Fibroblast of villous mesenchyme (primary cell): ENCODE data around the gene SRSF8. TPM values are rescaled to one million over a fixed set of nuclear protein-coding genes. Genes with fewer than 3 reads are reported as not detected.

ENCODE experiments used
- DNase-seq: peaks from one replicate; pipeline ENCODE4 v3.0.0-alpha.2; 2010; ENCODE audit warnings: low read depth
- H3K4me3 ChIP-seq: 2 replicates; pipeline ENCODE4 v1.5.1; 2011; ENCODE audit warnings: low read depth, mild to moderate bottlenecking, low read length
- total RNA-seq: library from RNA; depleted of rRNA; stranded (reverse); fragments of >200 nt; gene quantifications from 2 replicates; pipeline ENCODE4 v1.2.3, GENCODE V29; 2012
- TF ChIP-seq, protein P1 (sequence below): IDR thresholded peaks from 2 replicates; pipeline ENCODE4 v1.5.1; 2012; ENCODE audit warnings: low read depth, mild to moderate bottlenecking, low read length; ENCODE audit not compliant: insufficient read depth

Gene SRSF8
- total RNA-seq, 1 donor = 19.0 TPM

DNA sequence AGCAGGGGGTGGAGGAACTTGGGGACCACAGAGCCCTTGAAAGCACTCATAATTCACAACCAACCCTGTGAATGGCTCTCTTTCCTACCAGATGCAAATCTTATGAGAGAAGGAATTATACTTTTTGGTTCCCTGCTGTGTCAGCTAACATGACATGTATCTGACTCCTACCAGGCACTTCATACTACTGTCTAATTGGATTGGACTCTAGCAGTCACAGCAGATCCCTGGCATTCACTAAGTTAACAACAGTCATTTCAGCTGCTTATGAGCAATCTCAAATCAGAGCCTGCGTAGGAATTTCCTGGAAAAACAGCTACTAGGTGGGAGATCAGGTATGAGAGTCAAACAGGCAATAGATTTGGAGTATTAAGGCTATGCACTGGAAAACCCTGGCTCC, 11.8 kb downstream of the SRSF8 start:
- H3K4me3 ChIP-seq = no peak overlapping the region
- TF ChIP-seq, protein P1, sequence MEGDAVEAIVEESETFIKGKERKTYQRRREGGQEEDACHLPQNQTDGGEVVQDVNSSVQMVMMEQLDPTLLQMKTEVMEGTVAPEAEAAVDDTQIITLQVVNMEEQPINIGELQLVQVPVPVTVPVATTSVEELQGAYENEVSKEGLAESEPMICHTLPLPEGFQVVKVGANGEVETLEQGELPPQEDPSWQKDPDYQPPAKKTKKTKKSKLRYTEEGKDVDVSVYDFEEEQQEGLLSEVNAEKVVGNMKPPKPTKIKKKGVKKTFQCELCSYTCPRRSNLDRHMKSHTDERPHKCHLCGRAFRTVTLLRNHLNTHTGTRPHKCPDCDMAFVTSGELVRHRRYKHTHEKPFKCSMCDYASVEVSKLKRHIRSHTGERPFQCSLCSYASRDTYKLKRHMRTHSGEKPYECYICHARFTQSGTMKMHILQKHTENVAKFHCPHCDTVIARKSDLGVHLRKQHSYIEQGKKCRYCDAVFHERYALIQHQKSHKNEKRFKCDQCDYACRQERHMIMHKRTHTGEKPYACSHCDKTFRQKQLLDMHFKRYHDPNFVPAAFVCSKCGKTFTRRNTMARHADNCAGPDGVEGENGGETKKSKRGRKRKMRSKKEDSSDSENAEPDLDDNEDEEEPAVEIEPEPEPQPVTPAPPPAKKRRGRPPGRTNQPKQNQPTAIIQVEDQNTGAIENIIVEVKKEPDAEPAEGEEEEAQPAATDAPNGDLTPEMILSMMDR = no peak
- no peak for DNase-seq

DNA sequence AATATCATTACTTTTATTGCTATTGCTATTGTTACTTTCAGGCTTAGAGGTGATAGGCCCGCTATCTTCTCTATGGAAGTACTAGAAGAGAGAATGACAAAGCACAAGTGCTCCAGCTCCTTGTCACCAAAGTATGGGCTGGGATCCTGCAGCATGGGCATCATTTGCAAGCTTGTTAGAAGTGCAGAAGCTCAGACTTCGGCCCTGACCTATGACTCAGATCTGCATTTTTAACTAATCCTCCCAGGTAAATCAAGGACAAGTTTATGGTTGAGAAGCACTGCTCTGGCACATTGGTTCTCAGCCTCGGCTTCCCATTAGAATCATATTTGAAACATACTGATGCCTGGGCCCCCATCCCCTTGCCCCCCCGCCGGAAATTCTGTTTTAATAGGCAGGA, 14.3 kb downstream of the SRSF8 start:
- TF ChIP-seq, protein P1 = no peak
- no peak for DNase-seq
- no peak overlapping the region for H3K4me3 ChIP-seq

DNA sequence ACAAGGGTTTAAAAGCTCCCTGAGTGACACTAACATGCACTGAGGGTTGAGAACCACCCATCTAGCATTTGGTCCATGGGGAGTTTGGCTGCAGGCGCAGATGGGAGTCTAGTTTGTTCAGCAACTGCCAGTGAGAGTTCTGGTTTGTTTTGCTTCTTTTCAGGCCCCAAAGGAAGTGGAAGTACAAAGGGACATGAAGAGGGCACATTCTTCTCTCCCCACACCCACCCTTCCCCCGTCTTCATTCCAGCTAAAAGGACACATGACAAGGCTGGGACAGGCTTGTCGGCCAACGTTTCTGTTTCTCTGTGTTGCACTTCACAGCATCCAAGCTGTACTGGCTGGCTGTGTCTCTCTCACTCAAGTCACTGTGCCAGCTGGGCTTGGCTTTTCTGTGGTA, 14.7 kb downstream of the SRSF8 start:
- TF ChIP-seq, protein P1 = no peak
- peak; percentile 28 for DNase-seq

DNA sequence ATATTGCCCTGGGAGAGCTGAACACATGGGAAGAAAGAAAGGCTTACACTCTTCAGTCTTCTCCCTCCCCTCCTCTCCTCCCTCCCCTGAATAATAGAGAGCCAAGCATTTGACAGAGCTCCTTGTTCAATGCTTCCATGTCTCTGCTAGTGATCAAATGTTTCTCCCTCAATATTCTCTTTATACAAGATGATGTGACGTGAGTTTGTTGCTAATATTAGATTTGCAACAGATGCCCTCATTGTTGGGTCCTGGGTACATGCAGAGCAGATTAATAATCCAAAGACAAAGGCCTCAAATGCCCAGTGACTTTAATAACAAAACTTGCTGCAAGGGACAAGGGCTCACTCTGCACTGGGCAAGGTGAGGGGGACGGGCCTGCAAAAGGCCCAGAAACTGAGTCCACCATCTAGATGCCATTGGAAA, 15.9 kb downstream of the SRSF8 start:
- no peak overlapping the region for H3K4me3 ChIP-seq
- TF ChIP-seq, protein P1 = no peak
- DNase-seq = no peak

More for the DNA sequence above, 14.7 kb downstream of the SRSF8 start:
- no peak overlapping the region for H3K4me3 ChIP-seq

DNA sequence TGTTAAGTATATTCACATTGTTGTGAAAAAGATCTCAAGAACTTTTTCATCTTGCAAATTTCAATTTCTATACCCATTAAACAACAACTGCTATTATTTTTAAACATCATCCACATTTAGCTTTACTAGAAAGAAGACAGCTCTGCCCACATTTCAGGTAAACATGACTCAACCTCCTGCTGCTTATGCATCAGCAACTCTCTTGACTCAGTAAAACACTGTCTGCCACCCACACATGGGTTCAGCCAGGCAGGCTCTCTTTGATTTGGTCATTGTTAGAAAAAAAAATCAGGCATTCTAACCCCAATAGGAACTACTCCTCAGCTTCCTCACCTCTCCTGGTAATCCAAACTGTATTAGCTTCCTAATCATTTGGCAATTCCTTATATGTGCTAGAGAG, 17.8 kb downstream of the SRSF8 start:
- no peak for DNase-seq
- no peak overlapping the region for H3K4me3 ChIP-seq
- TF ChIP-seq, protein P1 = no peak

DNA sequence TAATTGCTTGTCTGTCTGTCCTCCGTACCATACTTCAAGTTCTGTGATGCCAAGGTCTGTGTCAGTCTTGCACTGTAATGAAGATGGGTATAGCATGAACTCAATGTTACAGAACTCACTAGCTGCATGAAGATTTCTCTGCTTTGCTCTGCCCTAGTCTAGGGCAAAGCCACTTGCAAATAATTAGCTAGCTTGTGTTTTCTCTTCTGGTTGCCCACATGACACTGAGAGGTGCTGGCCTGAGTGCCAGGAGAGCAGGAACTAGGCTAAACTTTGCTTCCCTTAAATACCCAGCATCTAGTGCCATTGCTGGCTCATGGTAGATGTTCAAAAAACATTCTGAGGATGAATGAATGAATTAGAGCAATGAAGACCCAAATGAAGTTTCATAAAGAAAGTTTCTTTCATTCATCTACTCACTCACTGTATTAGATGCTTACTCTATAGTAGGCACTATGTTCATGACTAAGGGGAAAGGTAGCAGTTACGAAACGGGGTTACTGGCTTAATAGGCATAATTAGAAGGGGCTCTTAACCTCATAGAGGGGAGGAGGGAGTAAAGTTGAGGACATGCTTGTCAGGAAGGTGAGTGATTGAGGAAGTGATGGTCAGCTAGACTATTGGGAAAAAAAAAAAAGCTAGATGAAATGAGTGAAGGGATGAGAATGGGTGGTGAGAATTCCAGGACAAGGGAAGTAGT, 18.5 kb downstream of the SRSF8 start:
- no peak overlapping the region for H3K4me3 ChIP-seq
- TF ChIP-seq, protein P1 = no peak
- DNase-seq = no peak

DNA sequence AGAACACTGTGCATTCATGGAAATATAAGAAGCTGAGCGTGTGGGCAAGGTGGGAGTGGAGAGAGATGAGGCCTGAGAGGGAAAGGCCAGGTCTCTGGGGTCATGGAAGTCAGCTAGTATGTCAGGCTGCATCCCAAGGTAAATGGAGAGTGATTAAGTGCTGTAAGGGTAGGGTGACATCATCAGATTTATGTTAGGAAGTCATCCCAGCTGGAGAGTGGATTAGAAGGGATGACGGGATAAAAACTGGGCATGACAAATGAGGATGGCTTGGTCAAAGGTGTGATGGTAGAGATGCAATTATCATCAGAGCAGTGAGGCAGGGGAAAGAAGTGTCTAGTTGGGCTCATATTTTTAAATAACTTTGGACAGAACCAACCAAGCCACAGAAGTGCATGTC, 19.4 kb downstream of the SRSF8 start:
- no peak for DNase-seq
- no peak overlapping the region for H3K4me3 ChIP-seq
- TF ChIP-seq, protein P1 = no peak
